Uterus (tissue), 2 donors: ENCODE results near the gene MAST2.

Experiments
- CTCF ChIP-seq, 4 experiments: fragments of 200-600 bp in 2 of 4; fragments of 450-650 bp in 2 of 4; sonication (generic) in 2 of 4; IDR thresholded peaks; one replicate each; pipeline ENCODE4 v1.5.1; 2016 to 2019; ENCODE audit warnings: antibody characterized with exemption in 4 of 4, mild to moderate bottlenecking in 2 of 4, moderate library complexity in 1 of 4
- POLR2A ChIP-seq, 2 donors: fragments of 450-650 bp; IDR thresholded peaks; one replicate each; pipeline ENCODE4 v1.6.1; 2016; ENCODE audit warnings: antibody characterized with exemption in 2 of 2, mild to moderate bottlenecking in 1 of 2, moderate library complexity in 1 of 2

- TF ChIP-seq CTCF (IDR thresholded peaks at IDR 0.05), result no peak
- TF ChIP-seq POLR2A (IDR thresholded peaks at IDR 0.05), result no peak
These were observed 208.8 kb downstream of the MAST2 start for GRCh38 chr1:46012236-46012635.
